CD14-positive monocyte (primary cell): ENCODE measurements around the gene JSRP1. TPM values are rescaled to one million over a fixed set of nuclear protein-coding genes. Genes with fewer than 3 reads are reported as not detected.
A peak's percentile ranks its signal among the peaks of the same experiment; 100 is the strongest.

Experiments used
- DNase-seq, 3 donors: peaks; one replicate each; pipeline ENCODE4 v3.0.0-alpha.2; 2011 to 2022
- H2AFZ ChIP-seq: 2 replicates; pipeline ENCODE4 v1.6.0; 2012; ENCODE audit warnings: mild to moderate bottlenecking, low read depth, low read length, inconsistent platforms; ENCODE audit not compliant: insufficient read depth, poor library complexity, severe bottlenecking
- H3K27ac ChIP-seq, 2 donors: 1 replicate in 1 of 2; 2 replicates in 1 of 2; pipeline ENCODE4 v1.5.1; 2012 to 2013; ENCODE audit warnings: low read length in 2 of 2, control low read depth in 1 of 2, inconsistent platforms in 1 of 2, low read depth in 1 of 2, mild to moderate bottlenecking in 1 of 2
- H3K27me3 ChIP-seq, 2 donors: one replicate each; pipeline versions ENCODE4 v1.6.0 to v1.6.1; 2011 to 2013; ENCODE audit warnings: low read length in 2 of 2; ENCODE audit not compliant: control insufficient read depth in 2 of 2, insufficient read depth in 2 of 2
- H3K36me3 ChIP-seq, 2 donors: replicated peaks in 1 of 2; 1 replicate in 1 of 2; 2 replicates in 1 of 2; pipeline versions ENCODE4 v1.5.1 to v1.6.1; 2012 to 2013; ENCODE audit warnings: low read length in 2 of 2, control low read depth in 1 of 2, inconsistent platforms in 1 of 2, mild to moderate bottlenecking in 1 of 2; ENCODE audit not compliant: insufficient read depth in 2 of 2, control insufficient read depth in 1 of 2
- H3K4me1 ChIP-seq, 2 donors: 1 replicate in 1 of 2; 2 replicates in 1 of 2; pipeline versions ENCODE4 v1.5.1 to v1.6.1; 2012 to 2013; ENCODE audit warnings: low read length in 2 of 2, control low read depth in 1 of 2, inconsistent platforms in 1 of 2, mild to moderate bottlenecking in 1 of 2, moderate library complexity in 1 of 2; ENCODE audit not compliant: insufficient read depth in 2 of 2, control insufficient read depth in 1 of 2
- H3K4me2 ChIP-seq: replicated peaks from 2 replicates; pipeline ENCODE3; 2012; ENCODE audit warnings: low read length, moderate library complexity, mild to moderate bottlenecking; ENCODE audit not compliant: poor library complexity, severe bottlenecking; ENCODE audit errors: extremely low read depth
- H3K4me3 ChIP-seq, 3 experiments: fragments of 200-600 bp in 1 of 3; sonication (generic) in 1 of 3; replicated peaks in 1 of 3; 1 replicate in 2 of 3; 2 replicates in 1 of 3; pipeline ENCODE4 v1.5.1; 2011 to 2013; ENCODE audit warnings: low read length in 3 of 3, mild to moderate bottlenecking in 3 of 3, control low read depth in 2 of 3, low read depth in 2 of 3, inconsistent platforms in 1 of 3, moderate library complexity in 1 of 3
- H3K79me2 ChIP-seq: 2 replicates; pipeline ENCODE4 v1.6.0; 2012; ENCODE audit warnings: mild to moderate bottlenecking, control low read depth, inconsistent platforms, low read length, moderate library complexity; ENCODE audit not compliant: insufficient read depth
- H3K9ac ChIP-seq: 2 replicates; pipeline ENCODE4 v1.6.0; 2017; ENCODE audit warnings: low read length, mild to moderate bottlenecking; ENCODE audit not compliant: insufficient read depth, poor library complexity, severe bottlenecking
- H3K9me3 ChIP-seq, 2 donors: replicated peaks in 1 of 2; 1 replicate in 1 of 2; 2 replicates in 1 of 2; pipeline versions ENCODE4 v1.5.1 to v1.6.1; 2012 to 2013; ENCODE audit warnings: low read length in 2 of 2, control low read depth in 1 of 2; ENCODE audit not compliant: control insufficient read depth in 1 of 2, insufficient read depth in 1 of 2
- H4K20me1 ChIP-seq: 2 replicates; pipeline ENCODE4 v1.6.0; 2012; ENCODE audit warnings: mild to moderate bottlenecking, low read length, control low read depth, moderate library complexity; ENCODE audit not compliant: insufficient read depth
- H3K27ac Mint-ChIP-seq, 7 donors: one replicate each; pipeline ENCODE4 v1.8.0; 2020; ENCODE audit warnings: mild to moderate bottlenecking in 7 of 7, mixed read lengths in 7 of 7, moderate library complexity in 6 of 7, inconsistent platforms in 2 of 7
- H3K27me3 Mint-ChIP-seq, 3 donors: one replicate each; pipeline ENCODE4 v1.8.0; 2021 to 2022; ENCODE audit warnings: low read depth in 3 of 3, mild to moderate bottlenecking in 3 of 3, mixed read lengths in 3 of 3, moderate library complexity in 3 of 3, inconsistent platforms in 1 of 3
- H3K36me3 Mint-ChIP-seq, 2 donors: one replicate each; pipeline ENCODE4 v1.8.0; 2020; ENCODE audit warnings: mixed read lengths in 2 of 2, inconsistent platforms in 1 of 2, mild to moderate bottlenecking in 1 of 2
- H3K4me1 Mint-ChIP-seq: one replicate; pipeline ENCODE4 v1.8.0; 2020; ENCODE audit warnings: mild to moderate bottlenecking, mixed read lengths
- H3K4me3 Mint-ChIP-seq, 2 donors: one replicate each; pipeline ENCODE4 v1.8.0; 2020; ENCODE audit warnings: mild to moderate bottlenecking in 2 of 2, mixed read lengths in 2 of 2, moderate library complexity in 1 of 2
- H3K9me3 Mint-ChIP-seq, 7 donors: one replicate each; pipeline ENCODE4 v1.8.0; 2020 to 2022; ENCODE audit warnings: mixed read lengths in 7 of 7, mild to moderate bottlenecking in 6 of 7, moderate library complexity in 6 of 7, inconsistent platforms in 2 of 7
- CTCF ChIP-seq: fragments of 200-600 bp; IDR thresholded peaks from one replicate; pipeline ENCODE4 v1.8.0; 2022; ENCODE audit warnings: antibody characterized with exemption, mild to moderate bottlenecking
- WGBS: methylation state at CpG from one replicate; pipeline ENCODE4 v1.1.5; 2013; ENCODE audit warnings: missing lambda C conversion rate; ENCODE audit not compliant: insufficient coverage; 5-methylcytosine and 5-hydroxymethylcytosine counted together
- intact Hi-C, 2 donors: fragments of 100-400 bp; cut with micrococcal nuclease; formaldehyde crosslinking; loops; one replicate each; pipeline versions ENCODE4 v1.15.0 to v1.15.1; 2023
- polyA plus RNA-seq, 3 donors: library from polyadenylated mRNA; depleted of rRNA in 1 of 3; unstranded in 2 of 3; stranded (reverse) in 1 of 3; fragments of 300-500 nt in 2 of 3; fragments of >200 nt in 1 of 3; fragmentation: Illumina TruSeq in 2 of 3; gene quantifications; 1 replicate in 2 of 3; 2 replicates in 1 of 3; pipeline ENCODE4 v1.2.3, GENCODE V29; 2012 to 2021

JSRP1 gene
- polyA plus RNA-seq, 3 donors = 0.38 to 0.50 TPM; not detected in 1

GRCh38 chr19:2280633-2281264 is 24.5 kb upstream of the JSRP1 start:
- H3K4me3 Mint-ChIP-seq = peak overlapping the region; percentile 27 to 81
- intact Hi-C loops = loop anchor here (1.0 to 10.0 kb wide), 2 partner anchors 9 to 114 kb away; no protein-coding TSS in a partner anchor
- no peaks in the 10 kb centered on the region for H3K9me3 ChIP-seq
- H3K9ac ChIP-seq = no peak overlapping the region
- DNase-seq = no peak
- peaks cover 0 to 2% (median 0%) of the 10 kb centered on the region in 7 donors for H3K9me3 Mint-ChIP-seq
- H3K27me3 Mint-ChIP-seq = peaks cover 2 to 4% (median 3%) of the 10 kb centered on the region in 3 donors
- peaks cover 42% of the 10 kb centered on the region for H3K79me2 ChIP-seq
- H3K27me3 ChIP-seq = no peaks in the 10 kb centered on the region
- H3K36me3 Mint-ChIP-seq = peaks cover 21 to 36% of the 10 kb centered on the region in 2 donors
- peaks cover 44% of the 10 kb centered on the region for H3K4me1 Mint-ChIP-seq
- peaks cover 9 to 17% of the 10 kb centered on the region in 2 donors for H3K36me3 ChIP-seq
- peaks cover 27 to 45% of the 10 kb centered on the region in 2 donors for H3K4me1 ChIP-seq
- peak overlapping the region; percentile 63 for H3K4me2 ChIP-seq
- no peak overlapping the region for H2AFZ ChIP-seq
- 93% methylated on average over 9 of the region's 26 CpGs for WGBS
- H3K27ac ChIP-seq = no peak overlapping the region
- TF ChIP-seq CTCF = no peak
- H3K27ac Mint-ChIP-seq = peak overlapping the region in 1 of 7 donors; percentile 50
- peaks cover 42% of the 10 kb centered on the region for H4K20me1 ChIP-seq
- peak overlapping the region in 2 of 3 experiments; percentile 12 to 57 for H3K4me3 ChIP-seq

- no peak overlapping the region for H3K27ac ChIP-seq
- no peak for TF ChIP-seq CTCF
- Mint-ChIP-seq H3K9me3 (peaks cover 0 to 2% (median 0%) of the 10 kb centered on the region in 7 donors), H3K4me3 (no peak overlapping the region), H3K27ac (no peak overlapping the region), H3K36me3 (peaks cover 24 to 48% of the 10 kb centered on the region in 2 donors), H3K27me3 (peaks cover 0 to 7% (median 2%) of the 10 kb centered on the region in 3 donors), H3K4me1 (peaks cover 52% of the 10 kb centered on the region)
- no peak overlapping the region for H3K4me2 ChIP-seq
- WGBS = 88% methylated on average over 29 of the region's 33 CpGs
- H3K79me2 ChIP-seq = peaks cover 58% of the 10 kb centered on the region
- intact Hi-C loops = loop anchor here (5.0 to 10.0 kb wide), 2 partner anchors 39 to 336 kb away; no protein-coding TSS in a partner anchor
- H3K4me1 ChIP-seq = peaks cover 46 to 55% of the 10 kb centered on the region in 2 donors
- no peak for DNase-seq
- no peak overlapping the region for H3K9ac ChIP-seq
- H3K27me3 ChIP-seq = no peaks in the 10 kb centered on the region
- H3K9me3 ChIP-seq = no peaks in the 10 kb centered on the region
- peaks cover 63% of the 10 kb centered on the region for H4K20me1 ChIP-seq
- H2AFZ ChIP-seq = no peak overlapping the region
- no peak overlapping the region for H3K4me3 ChIP-seq
- H3K36me3 ChIP-seq = peaks cover 12 to 22% of the 10 kb centered on the region in 2 donors
These were observed 22.4 kb upstream of the JSRP1 start for GRCh38 chr19:2278459-2279158.
